Dermis microvascular lymphatic vessel endothelial cell (primary cell): ENCODE measurements around the gene RALGPS2. TPM values are rescaled to one million over a fixed set of nuclear protein-coding genes. Genes with fewer than 3 reads are reported as not detected.
A peak's percentile ranks its signal among the peaks of the same experiment; 100 is the strongest.

Experiments
- DNase-seq, 2 donors: peaks; one replicate each; pipeline versions ENCODE4 v3.0.0 to v3.0.0-alpha.2; 2010; ENCODE audit warnings: low read depth in 2 of 2
- total RNA-seq: library from RNA; depleted of rRNA; stranded (reverse); fragments of >200 nt; gene quantifications from 2 replicates; pipeline ENCODE4 v1.2.1, GENCODE V29; 2014

RALGPS2 gene
- total RNA-seq, 1 donor from 2014 or later: 22.5 TPM

GRCh38 chr1:178918308-178918707 lies 193.3 kb downstream of the RALGPS2 start:
- DNase-seq: no peak

- DNase-seq: no peak
These were observed 193.9 kb downstream of the RALGPS2 start for GRCh38 chr1:178918955-178919354.

GRCh38 chr1:178919581-178919980 lies 194.5 kb downstream of the RALGPS2 start:
- DNase-seq: no peak

GRCh38 chr1:178921499-178921898 lies 196.5 kb downstream of the RALGPS2 start:
- DNase-seq: no peak

- no peak for DNase-seq
These were observed 198.5 kb downstream of the RALGPS2 start for GRCh38 chr1:178923512-178923911.

- no peak for DNase-seq
These were observed 201.0 kb downstream of the RALGPS2 start for GRCh38 chr1:178926046-178926445.

GRCh38 chr1:178927003-178927402 lies 202.0 kb downstream of the RALGPS2 start:
- no peak for DNase-seq

GRCh38 chr1:178928041-178928440 lies 203.0 kb downstream of the RALGPS2 start:
- no peak for DNase-seq

- DNase-seq: peak in 1 of 2 donors; percentile 67
These were observed 203.9 kb downstream of the RALGPS2 start for GRCh38 chr1:178928976-178929375.

GRCh38 chr1:178931858-178932551 lies 207.0 kb downstream of the RALGPS2 start:
- DNase-seq: no peak

- no peak for DNase-seq
These were observed 207.5 kb downstream of the RALGPS2 start for GRCh38 chr1:178932552-178932906.

GRCh38 chr1:178933105-178933561 lies 208.1 kb downstream of the RALGPS2 start:
- no peak for DNase-seq

GRCh38 chr1:178933709-178934490 lies 208.9 kb downstream of the RALGPS2 start:
- no peak for DNase-seq

GRCh38 chr1:178934546-178934945 lies 209.5 kb downstream of the RALGPS2 start:
- DNase-seq: no peak

GRCh38 chr1:178935610-178936009 lies 210.6 kb downstream of the RALGPS2 start:
- no peak for DNase-seq

GRCh38 chr1:178937695-178938094 lies 212.7 kb downstream of the RALGPS2 start:
- DNase-seq: no peak

- DNase-seq: no peak
These were observed 213.3 kb downstream of the RALGPS2 start for GRCh38 chr1:178938101-178938958.

- no peak for DNase-seq
These were observed 213.9 kb downstream of the RALGPS2 start for GRCh38 chr1:178938959-178939317.

GRCh38 chr1:178939338-178940067 lies 214.5 kb downstream of the RALGPS2 start:
- no peak for DNase-seq

- DNase-seq: no peak
These were observed 215.2 kb downstream of the RALGPS2 start for GRCh38 chr1:178940068-178940765.

- no peak for DNase-seq
These were observed 216.2 kb downstream of the RALGPS2 start for GRCh38 chr1:178941261-178941689.
